DND-41 (cell line): ENCODE data around the gene ADARB2.

ENCODE experiments used
- ATAC-seq: fragments of 200-7000 bp; cut with Tn5 transposase; 3 replicates; pipeline ENCODE4 v1.9.1; 2021; ENCODE audit warnings: low read depth; ENCODE audit not compliant: insufficient read depth
- DNase-seq: peaks from one replicate; pipeline ENCODE4 v3.0.0-alpha.2; 2020
- H2AFZ ChIP-seq: 2 replicates; pipeline ENCODE4 v1.6.0; 2012; ENCODE audit warnings: low read depth, low read length
- H3K27ac ChIP-seq: 2 replicates; pipeline ENCODE4 v1.5.1; 2012; ENCODE audit warnings: low read length, inconsistent platforms
- H3K27me3 ChIP-seq: fragments of 200-600 bp; sonication (generic); 2 replicates; pipeline ENCODE4 v1.6.0; 2012; ENCODE audit warnings: low read length, mild to moderate bottlenecking, inconsistent platforms; ENCODE audit not compliant: insufficient read depth, poor library complexity
- H3K36me3 ChIP-seq: 2 replicates; pipeline ENCODE4 v1.5.1; 2012; ENCODE audit warnings: low read length, inconsistent platforms; ENCODE audit not compliant: insufficient read depth
- H3K4me1 ChIP-seq: 2 replicates; pipeline ENCODE4 v1.5.1; 2012; ENCODE audit warnings: mild to moderate bottlenecking, low read length; ENCODE audit not compliant: insufficient read depth
- H3K4me2 ChIP-seq: 2 replicates; pipeline ENCODE4 v1.6.0; 2012; ENCODE audit warnings: mild to moderate bottlenecking, moderate library complexity, low read length, inconsistent platforms; ENCODE audit not compliant: insufficient read depth
- H3K4me3 ChIP-seq, 2 experiments: fragments of 200-600 bp in 1 of 2; shearing (Covaris generic) in 1 of 2; 2 replicates each; pipeline ENCODE4 v1.5.1; 2012 to 2016; ENCODE audit warnings: inconsistent platforms in 2 of 2, low read length in 2 of 2, mild to moderate bottlenecking in 2 of 2, low read depth in 1 of 2, moderate library complexity in 1 of 2
- H3K79me2 ChIP-seq: 2 replicates; pipeline ENCODE4 v1.6.0; 2012; ENCODE audit warnings: low read length, inconsistent platforms; ENCODE audit not compliant: insufficient read depth
- H3K9ac ChIP-seq: 2 replicates; pipeline ENCODE4 v1.6.0; 2012; ENCODE audit warnings: low read depth, mild to moderate bottlenecking, inconsistent platforms, low read length, moderate library complexity
- H3K9me3 ChIP-seq: 2 replicates; pipeline ENCODE4 v1.5.1; 2012; ENCODE audit warnings: low read length, moderate library complexity, mild to moderate bottlenecking, inconsistent platforms; ENCODE audit not compliant: insufficient read depth, severe bottlenecking
- H4K20me1 ChIP-seq: 2 replicates; pipeline ENCODE4 v1.6.0; 2012; ENCODE audit warnings: low read length; ENCODE audit not compliant: insufficient read depth
- EZH2 ChIP-seq: IDR thresholded peaks from 3 replicates; pipeline ENCODE4 v1.6.1; 2012; ENCODE audit warnings: borderline replicate concordance, low read depth, mild to moderate bottlenecking, moderate library complexity, low read length, inconsistent platforms; ENCODE audit not compliant: severe bottlenecking
- TF ChIP-seq, protein P1 (sequence below): IDR thresholded peaks from 2 replicates; pipeline ENCODE4 v1.5.1; 2012; ENCODE audit warnings: borderline replicate concordance, low read length, moderate library complexity, mild to moderate bottlenecking; ENCODE audit not compliant: poor library complexity, severe bottlenecking; ENCODE audit errors: extremely low read depth

ADARB2 gene

DNA sequence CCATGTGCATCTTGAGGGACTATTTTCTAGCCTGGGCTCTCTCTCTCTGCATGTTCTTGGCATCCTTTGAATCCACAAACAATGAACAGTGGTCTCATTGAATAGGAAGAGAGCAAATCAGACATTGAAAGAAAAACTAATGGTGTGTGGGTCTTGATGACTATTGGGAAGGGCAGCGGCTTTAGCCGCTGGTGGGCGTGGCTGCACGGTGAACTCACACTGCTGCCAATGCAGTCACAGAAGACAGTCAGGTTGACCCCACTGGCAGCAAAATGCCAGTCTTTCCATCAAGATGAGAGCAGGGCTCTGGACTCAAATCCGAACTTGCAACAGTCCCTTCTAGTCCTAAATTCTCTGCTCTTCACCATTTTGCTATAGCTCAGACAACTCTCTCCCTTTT is 91.0 kb downstream of the ADARB2 start:
- Histone ChIP-seq H3K4me1 (no peaks in the 10 kb centered on the region), H3K27me3 (peaks cover 4% of the 10 kb centered on the region), H3K9me3 (no peaks in the 10 kb centered on the region), H4K20me1 (no peaks in the 10 kb centered on the region), H3K4me2 (no peak overlapping the region), H2AFZ (no peak overlapping the region), H3K79me2 (no peaks in the 10 kb centered on the region), H3K36me3 (no peaks in the 10 kb centered on the region), H3K9ac (no peak overlapping the region), H3K27ac (no peak overlapping the region), H3K4me3 (no peak overlapping the region)
- DNase-seq = no peak
- TF ChIP-seq EZH2 = no peak
- TF ChIP-seq, protein P1, sequence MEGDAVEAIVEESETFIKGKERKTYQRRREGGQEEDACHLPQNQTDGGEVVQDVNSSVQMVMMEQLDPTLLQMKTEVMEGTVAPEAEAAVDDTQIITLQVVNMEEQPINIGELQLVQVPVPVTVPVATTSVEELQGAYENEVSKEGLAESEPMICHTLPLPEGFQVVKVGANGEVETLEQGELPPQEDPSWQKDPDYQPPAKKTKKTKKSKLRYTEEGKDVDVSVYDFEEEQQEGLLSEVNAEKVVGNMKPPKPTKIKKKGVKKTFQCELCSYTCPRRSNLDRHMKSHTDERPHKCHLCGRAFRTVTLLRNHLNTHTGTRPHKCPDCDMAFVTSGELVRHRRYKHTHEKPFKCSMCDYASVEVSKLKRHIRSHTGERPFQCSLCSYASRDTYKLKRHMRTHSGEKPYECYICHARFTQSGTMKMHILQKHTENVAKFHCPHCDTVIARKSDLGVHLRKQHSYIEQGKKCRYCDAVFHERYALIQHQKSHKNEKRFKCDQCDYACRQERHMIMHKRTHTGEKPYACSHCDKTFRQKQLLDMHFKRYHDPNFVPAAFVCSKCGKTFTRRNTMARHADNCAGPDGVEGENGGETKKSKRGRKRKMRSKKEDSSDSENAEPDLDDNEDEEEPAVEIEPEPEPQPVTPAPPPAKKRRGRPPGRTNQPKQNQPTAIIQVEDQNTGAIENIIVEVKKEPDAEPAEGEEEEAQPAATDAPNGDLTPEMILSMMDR = no peak
- no peak for ATAC-seq

DNA sequence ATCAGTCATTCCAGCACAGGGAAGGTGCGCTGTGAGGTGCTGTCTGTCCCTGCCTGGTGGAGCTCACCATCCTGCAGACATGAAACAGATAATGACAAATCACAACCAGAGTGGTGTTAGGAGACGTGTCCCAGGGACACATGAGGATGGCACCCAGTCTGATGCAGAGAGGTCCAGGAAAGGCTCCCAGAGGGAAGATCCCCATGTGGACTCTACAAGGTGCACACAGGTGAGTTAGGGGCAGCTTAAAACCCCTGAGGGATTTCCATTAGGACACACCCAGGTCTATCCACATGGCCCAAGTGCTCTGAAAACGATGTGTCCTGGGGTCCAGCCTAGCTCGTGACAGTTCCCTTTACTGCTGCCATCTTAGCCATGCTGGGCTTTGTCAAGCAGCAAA is 91.4 kb downstream of the ADARB2 start:
- DNase-seq = no peak
- Histone ChIP-seq H3K9ac (no peak overlapping the region), H3K4me3 (no peak overlapping the region), H3K27me3 (peaks cover 4% of the 10 kb centered on the region), H3K79me2 (no peaks in the 10 kb centered on the region), H3K36me3 (no peaks in the 10 kb centered on the region), H2AFZ (no peak overlapping the region), H3K4me1 (no peaks in the 10 kb centered on the region; the same call in 1 of the 2 replicates), H3K9me3 (no peaks in the 10 kb centered on the region), H3K27ac (no peak overlapping the region), H4K20me1 (no peaks in the 10 kb centered on the region), H3K4me2 (no peak overlapping the region)
- ATAC-seq = no peak
- TF ChIP-seq, protein P1 = no peak
- no peak for TF ChIP-seq EZH2

DNA sequence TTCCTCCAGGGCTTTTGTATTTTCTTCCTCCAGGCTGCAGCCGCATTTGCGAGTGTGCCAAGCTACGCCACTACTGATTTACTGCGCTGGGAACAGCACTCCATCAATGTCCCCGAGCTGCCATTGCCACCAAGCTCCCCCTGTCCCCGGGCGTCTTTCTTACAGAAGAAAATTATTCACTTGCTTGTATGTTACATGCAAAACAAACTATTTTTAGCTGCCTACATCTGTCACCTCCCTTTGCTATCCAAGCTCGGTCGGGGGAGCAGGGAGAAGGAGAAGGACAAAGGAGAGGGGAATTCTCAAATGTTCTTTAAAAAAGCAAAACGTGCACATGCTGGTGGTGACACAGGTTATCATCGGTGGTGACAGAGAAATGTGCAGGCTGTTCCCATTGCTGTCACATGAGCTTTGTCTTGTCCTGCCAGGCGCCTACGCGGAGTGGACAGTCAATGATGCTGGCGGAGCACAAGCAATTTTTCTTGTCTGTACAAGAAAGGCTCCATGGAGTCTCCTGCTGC is 93.1 kb downstream of the ADARB2 start:
- H3K27ac ChIP-seq = no peak overlapping the region
- no peak for TF ChIP-seq EZH2
- TF ChIP-seq, protein P1 = no peak
- H3K9ac ChIP-seq = no peak overlapping the region
- H3K4me3 ChIP-seq = no peak overlapping the region
- ATAC-seq = no peak
- H4K20me1 ChIP-seq = no peaks in the 10 kb centered on the region
- no peaks in the 10 kb centered on the region for H3K36me3 ChIP-seq
- no peaks in the 10 kb centered on the region for H3K9me3 ChIP-seq
- H3K4me1 ChIP-seq = no peaks in the 10 kb centered on the region; the same call in 1 of the 2 replicates
- H3K27me3 ChIP-seq = peaks cover 4% of the 10 kb centered on the region
- no peak for DNase-seq
- no peaks in the 10 kb centered on the region for H3K79me2 ChIP-seq
- no peak overlapping the region for H3K4me2 ChIP-seq
- H2AFZ ChIP-seq = no peak overlapping the region

DNA sequence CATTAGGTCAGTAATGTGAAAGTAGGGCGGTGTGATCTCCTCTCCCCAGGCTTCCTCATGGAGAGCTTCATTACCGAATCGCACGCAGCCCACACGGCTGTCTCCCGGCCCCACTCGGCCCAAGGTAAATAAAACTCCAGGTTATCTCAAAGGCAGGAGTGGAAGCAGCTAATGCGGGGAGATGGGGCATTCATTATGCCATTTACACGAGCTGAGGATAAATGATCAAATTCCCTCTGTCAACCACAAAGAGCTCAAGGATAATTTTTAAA is 93.5 kb downstream of the ADARB2 start:
- Histone ChIP-seq H3K9me3 (no peaks in the 10 kb centered on the region), H3K27me3 (peaks cover 4% of the 10 kb centered on the region), H3K36me3 (no peaks in the 10 kb centered on the region), H3K27ac (no peak overlapping the region), H3K4me2 (no peak overlapping the region), H4K20me1 (no peaks in the 10 kb centered on the region), H3K4me3 (no peak overlapping the region), H3K79me2 (no peaks in the 10 kb centered on the region), H2AFZ (no peak overlapping the region), H3K4me1 (no peaks in the 10 kb centered on the region; the same call in 1 of the 2 replicates), H3K9ac (no peak overlapping the region)
- ATAC-seq (no peak), DNase-seq (no peak)
- TF ChIP-seq, protein P1 = no peak
- TF ChIP-seq EZH2 = no peak
